Ishikawa (cell line): ENCODE data around the gene GLI3.

Experiments used
- CEBPB ChIP-seq: IDR thresholded peaks from 2 replicates; pipeline ENCODE4 v1.6.1; 2012
- CREB1 ChIP-seq: IDR thresholded peaks from 2 replicates; pipeline ENCODE4 v1.6.1; 2012; ENCODE audit warnings: low read depth
- EGR1 ChIP-seq: IDR thresholded peaks from 2 replicates; pipeline ENCODE4 v1.6.1; 2012
- EP300 ChIP-seq: IDR thresholded peaks from 2 replicates; pipeline ENCODE4 v1.6.1; 2012; ENCODE audit warnings: borderline replicate concordance
- FOXM1 ChIP-seq: IDR thresholded peaks from 2 replicates; pipeline ENCODE4 v1.6.1; 2012; ENCODE audit warnings: low read depth, borderline replicate concordance
- NFIC ChIP-seq: IDR thresholded peaks from 2 replicates; pipeline ENCODE4 v1.6.1; 2012
- RAD21 ChIP-seq: IDR thresholded peaks from 2 replicates; pipeline ENCODE4 v1.6.1; 2012; ENCODE audit warnings: low read depth
- REST ChIP-seq: IDR thresholded peaks from 2 replicates; pipeline ENCODE4 v1.6.1; 2012; ENCODE audit warnings: low read depth, mild to moderate bottlenecking
- TAF1 ChIP-seq: IDR thresholded peaks from 2 replicates; pipeline ENCODE4 v1.6.1; 2012; ENCODE audit warnings: low read depth, mild to moderate bottlenecking
- TCF12 ChIP-seq: IDR thresholded peaks from 2 replicates; pipeline ENCODE4 v1.6.1; 2012; ENCODE audit warnings: low read depth
- TEAD4 ChIP-seq: IDR thresholded peaks from 2 replicates; pipeline ENCODE4 v1.6.1; 2012
- YY1 ChIP-seq: IDR thresholded peaks from 2 replicates; pipeline ENCODE4 v1.6.1; 2012; ENCODE audit warnings: low read depth
- ZBTB7A ChIP-seq: IDR thresholded peaks from 2 replicates; pipeline ENCODE4 v1.6.1; 2012; ENCODE audit warnings: low read depth
- TF ChIP-seq, protein P1 (sequence below): IDR thresholded peaks from 2 replicates; pipeline ENCODE4 v1.6.1; 2012
- TF ChIP-seq, protein P2 (sequence below): IDR thresholded peaks from 2 replicates; pipeline ENCODE4 v1.6.1; 2012

GLI3 gene

DNA sequence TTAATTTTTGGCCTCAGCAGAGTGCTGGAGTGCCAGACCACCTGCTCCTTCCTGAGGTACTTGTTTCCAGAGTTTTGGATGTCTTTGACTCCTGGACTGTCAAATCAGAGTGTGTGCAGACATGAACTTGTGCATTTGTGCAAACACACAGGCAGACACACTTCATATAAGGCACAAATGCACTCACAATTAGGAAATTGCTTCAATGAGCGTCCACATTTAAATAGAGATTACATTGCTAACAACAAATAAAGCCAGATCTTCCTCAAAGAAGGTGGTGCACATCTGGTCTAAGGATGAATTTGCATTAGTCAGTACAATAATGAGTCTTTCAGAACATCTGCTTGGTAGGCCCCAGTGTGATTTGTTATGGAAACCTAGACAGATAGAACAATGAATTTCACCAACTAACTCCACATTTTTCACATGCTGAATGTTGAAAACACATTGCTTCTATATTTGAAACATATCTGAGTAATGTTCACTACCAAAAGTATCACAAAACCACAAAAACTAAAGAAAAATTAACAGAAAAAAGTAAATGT is 267.4 kb downstream of the GLI3 start:
- TF ChIP-seq, protein P1, sequence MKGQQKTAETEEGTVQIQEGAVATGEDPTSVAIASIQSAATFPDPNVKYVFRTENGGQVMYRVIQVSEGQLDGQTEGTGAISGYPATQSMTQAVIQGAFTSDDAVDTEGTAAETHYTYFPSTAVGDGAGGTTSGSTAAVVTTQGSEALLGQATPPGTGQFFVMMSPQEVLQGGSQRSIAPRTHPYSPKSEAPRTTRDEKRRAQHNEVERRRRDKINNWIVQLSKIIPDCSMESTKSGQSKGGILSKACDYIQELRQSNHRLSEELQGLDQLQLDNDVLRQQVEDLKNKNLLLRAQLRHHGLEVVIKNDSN, result no peak
- TF ChIP-seq REST (no peak), TAF1 (no peak), TCF12 (no peak), EP300 (no peak), ZBTB7A (no peak), CREB1 (no peak), FOXM1 (no peak)
- TF ChIP-seq, protein P2, sequence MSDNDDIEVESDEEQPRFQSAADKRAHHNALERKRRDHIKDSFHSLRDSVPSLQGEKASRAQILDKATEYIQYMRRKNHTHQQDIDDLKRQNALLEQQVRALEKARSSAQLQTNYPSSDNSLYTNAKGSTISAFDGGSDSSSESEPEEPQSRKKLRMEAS, result no peak

DNA sequence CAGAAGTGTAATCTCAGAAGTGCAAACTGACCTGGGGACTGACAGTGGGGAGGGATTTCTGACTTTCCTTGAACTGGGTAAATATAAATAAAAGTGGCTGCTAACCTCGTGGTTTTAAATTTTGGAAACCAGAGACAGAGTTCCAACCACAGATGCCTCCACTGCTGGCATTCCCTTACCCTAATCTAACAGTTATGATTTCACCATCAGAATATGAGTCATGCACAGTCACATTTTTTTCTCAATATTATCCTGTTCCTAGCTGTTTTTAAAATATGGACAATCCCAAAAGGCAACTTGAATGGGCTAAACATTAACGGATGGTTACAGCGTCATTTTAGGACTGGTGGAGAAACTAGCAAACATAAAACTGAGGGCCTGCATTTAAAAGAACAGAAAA is 269.9 kb downstream of the GLI3 start:
- TF ChIP-seq RAD21 (no peak), TCF12 (no peak)
- TF ChIP-seq, protein P2, result no peak

DNA sequence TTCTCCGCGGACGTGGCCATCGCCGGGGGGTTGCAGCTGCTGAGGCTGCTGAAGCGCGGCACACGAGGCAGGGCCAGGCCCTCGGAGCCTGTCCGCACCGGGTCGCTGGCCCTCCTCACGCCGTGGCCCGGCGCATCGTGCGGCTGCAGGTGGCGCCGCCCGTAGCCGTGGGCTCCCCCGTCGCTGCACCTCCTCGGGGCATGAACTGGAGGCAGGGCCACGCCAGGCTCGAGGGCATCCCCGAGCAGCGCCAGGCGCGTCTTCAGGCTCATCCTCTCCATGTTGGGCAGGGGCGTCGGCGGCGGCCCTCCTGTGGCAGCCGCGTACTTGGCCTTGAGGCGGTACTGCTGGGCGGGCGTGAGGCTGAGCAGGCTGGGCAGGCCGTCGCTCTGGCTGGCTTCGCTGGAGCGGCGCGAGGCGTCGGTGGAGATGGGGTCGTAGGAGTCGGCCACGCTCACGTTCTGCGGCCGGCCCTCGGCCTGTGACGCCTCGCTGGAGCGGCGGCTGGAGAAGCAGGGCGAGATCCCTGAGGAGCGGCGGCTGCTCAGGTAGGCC is 271.0 kb downstream of the GLI3 start:
- TF ChIP-seq FOXM1, result no peak
- TF ChIP-seq TEAD4, result no peak
- no peak for TF ChIP-seq EP300
- no peak for TF ChIP-seq NFIC
- TF ChIP-seq RAD21, result no peak
- TF ChIP-seq, protein P1, result no peak
- no peak for TF ChIP-seq TAF1
- TF ChIP-seq, protein P2, result no peak
- TF ChIP-seq TCF12, result no peak
- no peak for TF ChIP-seq YY1
- TF ChIP-seq CEBPB, result no peak
- TF ChIP-seq EGR1, result no peak
- TF ChIP-seq CREB1, result no peak
- TF ChIP-seq REST, result no peak
- no peak for TF ChIP-seq ZBTB7A

GRCh38 chr7:41964849-41965745 is 271.9 kb downstream of the GLI3 start:
- TF ChIP-seq, protein P1, result no peak
- TF ChIP-seq REST (no peak), FOXM1 (no peak), YY1 (no peak), CEBPB (no peak)
